Measurements from ENCODE around the gene CERK. TPM values are rescaled to one million over a fixed set of nuclear protein-coding genes. Genes with fewer than 3 reads are reported as not detected.
"Not testable (repeated sequence)": the region's sequence is repeated elsewhere in the genome, so short reads cannot be mapped to it uniquely, and the experiment has no call there.

The CERK gene
- total RNA-seq, 1 experiment from 2014 or later = 61.6 TPM

DNA sequence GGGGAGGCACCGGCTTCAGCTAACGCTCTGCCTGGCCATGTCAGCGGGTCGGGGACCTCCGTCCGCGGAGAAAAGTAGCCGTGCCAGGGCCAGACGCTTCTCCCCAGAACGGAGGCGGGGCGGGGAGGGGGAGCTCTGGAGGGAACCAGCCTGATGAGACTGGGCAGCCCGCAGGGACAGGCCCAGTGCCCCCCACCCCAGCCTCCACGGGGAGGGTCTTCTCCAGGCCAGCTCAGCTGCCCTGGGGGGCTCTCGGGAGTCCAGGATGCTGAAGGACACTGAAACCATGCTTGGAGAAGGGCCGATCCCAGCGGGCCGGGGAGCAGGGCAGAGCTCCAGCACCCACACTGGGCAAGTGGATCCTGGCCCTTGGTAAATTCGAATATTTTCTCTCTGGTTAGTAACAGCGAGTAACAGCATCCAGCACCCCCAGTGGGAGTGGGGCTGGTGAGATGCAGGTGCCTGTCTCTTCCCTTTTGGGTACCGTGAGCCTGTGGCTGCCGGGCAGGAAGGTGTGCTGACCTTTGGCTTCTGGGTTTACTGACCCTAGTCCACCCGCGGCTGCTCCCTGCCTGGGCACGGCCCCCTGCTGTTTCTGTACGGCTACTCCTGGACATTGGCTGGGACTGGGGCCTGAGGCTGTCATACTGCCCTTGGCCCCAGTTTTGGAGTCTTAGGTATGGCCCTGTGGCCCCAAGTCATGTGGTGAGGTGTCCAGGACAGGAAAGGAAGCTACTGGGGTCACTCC, 82.0 kb downstream of the CERK start:
- Histone ChIP-seq H3K27me3 (replicated peaks) (no peaks in the 10 kb centered on the region), H3K27ac (no peak overlapping the region), H3K4me1 (replicated peaks) (peaks cover 13% of the 10 kb centered on the region), H3K9me3 (replicated peaks) (no peaks in the 10 kb centered on the region), H3K4me3 (no peak overlapping the region), H3K36me3 (no peaks in the 10 kb centered on the region)
- DNase-seq (ENCODE audit: low read depth in 1 of 2, low spot score in 2 of 2) = no peak

DNA sequence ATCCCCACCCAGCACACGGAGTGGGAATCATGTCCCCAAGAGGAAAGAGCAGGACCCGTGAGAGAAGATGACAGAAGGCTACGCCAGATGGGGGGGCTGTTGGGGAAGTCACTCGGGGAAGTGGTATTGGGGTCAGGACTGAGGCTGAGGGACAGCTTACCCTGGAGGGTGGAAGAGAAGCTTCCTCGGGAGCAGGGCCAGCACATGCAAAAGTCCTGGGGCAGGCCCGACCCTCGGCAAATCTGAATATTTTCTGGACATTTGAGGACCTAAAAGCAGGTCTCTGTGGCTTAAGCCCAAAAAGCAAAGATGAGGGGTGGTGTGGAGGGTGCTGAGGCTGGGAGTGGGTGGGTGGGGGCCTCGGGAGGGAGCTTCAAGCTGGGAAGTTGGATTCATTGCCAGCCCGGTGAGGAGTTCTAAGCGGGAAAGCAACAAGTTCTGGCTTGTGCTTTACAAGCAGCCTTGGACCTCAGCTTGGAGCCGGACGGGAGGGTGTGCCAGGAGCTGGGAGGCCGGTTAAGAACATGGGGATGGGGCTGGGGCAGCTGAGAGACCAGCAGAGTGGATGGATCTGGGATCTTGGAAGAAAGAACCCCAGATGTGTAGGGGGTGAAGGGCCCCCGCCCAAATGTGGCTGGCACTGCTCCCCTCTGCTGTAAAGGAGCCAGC, 83.0 kb downstream of the CERK start:
- H3K4me1 ChIP-seq (replicated peaks) = peaks cover 13% of the 10 kb centered on the region
- H3K36me3 ChIP-seq = no peaks in the 10 kb centered on the region
- H3K27ac ChIP-seq = no peak overlapping the region
- H3K27me3 ChIP-seq (replicated peaks) = no peaks in the 10 kb centered on the region
- no peaks in the 10 kb centered on the region for H3K9me3 ChIP-seq (replicated peaks)
- no peak overlapping the region for H3K4me3 ChIP-seq
- no peak for DNase-seq (ENCODE audit: low read depth in 1 of 2, low spot score in 2 of 2)

DNA sequence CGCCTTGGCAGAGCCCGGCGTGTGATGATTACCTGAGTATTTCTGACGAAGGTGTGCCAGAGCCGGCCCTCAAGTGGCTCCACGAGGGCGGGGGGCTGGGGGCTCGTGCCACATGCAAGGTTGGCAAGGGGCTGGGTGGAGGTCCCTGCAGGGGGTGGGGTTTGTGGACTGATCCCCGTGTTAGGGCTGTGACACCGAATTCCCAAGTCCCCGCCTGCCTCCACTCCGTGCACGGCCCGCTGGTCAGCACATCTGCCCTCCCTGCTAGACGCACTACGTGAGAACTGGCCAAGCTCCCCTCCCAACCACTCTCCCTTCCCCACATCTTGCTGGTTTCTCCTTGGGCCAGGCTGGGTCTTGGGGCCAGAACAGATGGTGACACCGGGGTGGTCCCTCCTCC, 83.6 kb downstream of the CERK start:
- Histone ChIP-seq H3K9me3 (replicated peaks) (no peaks in the 10 kb centered on the region), H3K4me1 (replicated peaks) (peaks cover 13% of the 10 kb centered on the region), H3K27me3 (replicated peaks) (no peaks in the 10 kb centered on the region)

DNA sequence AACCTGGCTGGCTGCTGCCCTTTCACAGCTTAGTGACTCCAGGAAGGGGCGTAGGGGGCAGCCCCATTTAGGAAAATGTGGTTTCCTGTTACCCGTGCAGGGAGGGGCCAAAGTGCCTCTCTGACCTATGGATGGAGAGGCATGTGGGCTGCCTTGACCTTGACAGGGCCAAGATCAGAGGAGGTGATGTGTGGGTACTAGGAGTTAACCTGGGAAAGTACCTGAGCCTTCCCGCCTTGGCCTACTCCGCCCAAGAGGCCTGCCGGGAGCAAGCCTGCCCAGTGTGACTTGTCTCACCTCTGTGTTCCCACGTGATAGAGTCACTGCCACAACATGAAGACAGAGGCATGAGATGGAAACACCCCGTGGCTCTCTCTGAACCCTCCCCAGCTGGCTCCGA, 84.5 kb downstream of the CERK start:
- Histone ChIP-seq H3K27me3 (replicated peaks) (no peaks in the 10 kb centered on the region), H3K4me1 (replicated peaks) (peaks cover 13% of the 10 kb centered on the region), H3K4me3 (no peak overlapping the region), H3K36me3 (no peaks in the 10 kb centered on the region), H3K27ac (no peak overlapping the region), H3K9me3 (replicated peaks) (no peaks in the 10 kb centered on the region)
- DNase-seq (ENCODE audit: low read depth in 1 of 2, low spot score in 2 of 2) = no peak

More for the DNA sequence above, 83.6 kb downstream of the CERK start:
- DNase-seq (ENCODE audit: low read depth in 1 of 2, low spot score in 2 of 2) = no peak
- no peak overlapping the region for H3K4me3 ChIP-seq
- no peak overlapping the region for H3K27ac ChIP-seq
- no peaks in the 10 kb centered on the region for H3K36me3 ChIP-seq

DNA sequence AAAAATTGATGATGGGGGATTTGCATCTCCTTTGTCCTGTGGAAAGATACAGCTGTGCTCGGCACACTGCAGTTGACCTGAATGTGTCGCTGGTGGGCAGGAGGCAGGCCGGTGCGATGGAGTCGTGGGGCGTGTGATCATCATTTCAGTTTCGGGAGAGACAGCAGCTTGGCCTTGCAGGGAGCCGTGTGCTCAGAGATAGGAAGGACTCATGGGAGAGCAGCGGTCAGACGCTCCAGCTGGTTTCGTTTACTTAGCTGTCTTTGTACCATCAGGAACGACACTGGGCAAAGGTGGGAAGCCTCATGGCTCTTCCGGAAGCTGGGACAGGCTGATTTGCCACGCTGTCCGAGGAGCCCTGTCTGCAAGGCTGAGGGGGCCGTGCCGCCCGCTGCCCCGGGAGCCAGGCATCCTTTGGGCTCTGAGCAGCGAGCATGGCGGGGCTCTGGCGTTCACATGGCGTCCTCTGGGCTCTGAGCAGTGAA, 85.2 kb downstream of the CERK start:
- Histone ChIP-seq H3K36me3 (no peaks in the 10 kb centered on the region), H3K27me3 (replicated peaks) (no peaks in the 10 kb centered on the region), H3K4me1 (replicated peaks) (peaks cover 13% of the 10 kb centered on the region), H3K9me3 (replicated peaks) (no peaks in the 10 kb centered on the region), H3K27ac (no peak overlapping the region), H3K4me3 (no peak overlapping the region)
- no peak for DNase-seq (ENCODE audit: low read depth in 1 of 2, low spot score in 2 of 2)

DNA sequence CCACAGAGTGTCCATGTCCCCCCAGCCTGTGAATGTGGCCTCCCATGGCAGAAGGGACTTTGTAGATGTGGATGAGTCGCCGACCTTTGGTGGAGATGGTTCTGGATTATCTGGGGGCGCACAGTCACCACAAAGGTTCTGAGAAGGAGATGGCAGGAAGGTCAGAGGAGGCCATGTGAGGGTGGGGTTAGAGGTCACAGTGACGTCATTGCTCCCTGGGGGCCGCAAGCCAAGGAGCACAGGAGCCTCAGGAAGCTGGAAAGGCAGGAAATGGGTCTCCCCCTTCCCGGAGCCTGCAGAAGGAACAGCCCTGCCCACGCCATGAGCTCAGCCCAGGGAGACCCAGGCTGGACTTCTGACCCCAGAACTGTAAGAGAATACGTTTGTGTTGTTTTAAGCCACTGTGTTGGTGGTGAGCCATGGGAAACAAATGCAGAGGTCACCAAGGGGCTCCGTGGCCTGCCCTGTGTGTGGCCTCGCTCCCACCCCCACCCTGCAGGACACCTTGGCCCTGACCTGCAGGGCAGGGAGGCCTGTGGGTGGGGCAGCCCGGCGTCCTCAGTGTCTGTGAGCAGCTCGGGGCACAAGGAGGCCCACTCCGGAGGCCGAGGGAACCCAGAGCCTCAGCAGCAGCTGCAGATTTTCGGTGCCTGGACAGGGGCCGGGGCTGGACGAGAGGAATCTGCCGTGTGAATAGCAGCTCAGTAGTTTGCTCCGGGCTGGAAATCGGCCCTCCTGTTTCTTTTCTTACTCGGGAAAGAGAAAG, 85.8 kb downstream of the CERK start:
- DNase-seq (ENCODE audit: low read depth in 1 of 2, low spot score in 2 of 2) = peak in 1 of 2 experiments; percentile 19
- Histone ChIP-seq H3K4me1 (replicated peaks) (peaks cover 13% of the 10 kb centered on the region), H3K4me3 (no peak overlapping the region), H3K9me3 (replicated peaks) (no peaks in the 10 kb centered on the region), H3K27ac (no peak overlapping the region), H3K36me3 (no peaks in the 10 kb centered on the region), H3K27me3 (replicated peaks) (no peaks in the 10 kb centered on the region)

DNA sequence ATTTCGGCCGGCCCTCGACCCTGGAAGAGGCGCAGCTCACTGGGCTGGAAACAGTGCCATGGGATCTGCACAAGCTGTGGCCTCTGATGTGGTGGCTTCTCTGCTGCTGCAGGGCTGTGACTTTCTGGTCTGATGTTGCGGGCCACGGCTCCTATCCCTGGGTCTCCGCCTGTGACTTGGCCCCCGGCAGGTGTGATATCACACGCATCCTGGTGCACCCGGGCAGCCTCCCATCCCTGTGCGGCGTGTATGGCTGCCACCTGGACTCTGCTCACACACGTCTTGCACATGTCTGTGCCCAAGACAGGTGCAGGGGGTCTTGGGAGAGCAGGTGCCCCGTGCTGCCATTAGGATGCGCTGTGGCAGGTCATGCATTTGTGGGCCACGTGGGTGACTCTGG, 86.7 kb downstream of the CERK start:
- no peak for DNase-seq (ENCODE audit: low read depth in 1 of 2, low spot score in 2 of 2)
- Histone ChIP-seq H3K4me1 (replicated peaks) (peaks cover 13% of the 10 kb centered on the region), H3K27ac (no peak overlapping the region), H3K27me3 (replicated peaks) (no peaks in the 10 kb centered on the region), H3K36me3 (no peaks in the 10 kb centered on the region), H3K9me3 (replicated peaks) (no peaks in the 10 kb centered on the region), H3K4me3 (no peak overlapping the region)

DNA sequence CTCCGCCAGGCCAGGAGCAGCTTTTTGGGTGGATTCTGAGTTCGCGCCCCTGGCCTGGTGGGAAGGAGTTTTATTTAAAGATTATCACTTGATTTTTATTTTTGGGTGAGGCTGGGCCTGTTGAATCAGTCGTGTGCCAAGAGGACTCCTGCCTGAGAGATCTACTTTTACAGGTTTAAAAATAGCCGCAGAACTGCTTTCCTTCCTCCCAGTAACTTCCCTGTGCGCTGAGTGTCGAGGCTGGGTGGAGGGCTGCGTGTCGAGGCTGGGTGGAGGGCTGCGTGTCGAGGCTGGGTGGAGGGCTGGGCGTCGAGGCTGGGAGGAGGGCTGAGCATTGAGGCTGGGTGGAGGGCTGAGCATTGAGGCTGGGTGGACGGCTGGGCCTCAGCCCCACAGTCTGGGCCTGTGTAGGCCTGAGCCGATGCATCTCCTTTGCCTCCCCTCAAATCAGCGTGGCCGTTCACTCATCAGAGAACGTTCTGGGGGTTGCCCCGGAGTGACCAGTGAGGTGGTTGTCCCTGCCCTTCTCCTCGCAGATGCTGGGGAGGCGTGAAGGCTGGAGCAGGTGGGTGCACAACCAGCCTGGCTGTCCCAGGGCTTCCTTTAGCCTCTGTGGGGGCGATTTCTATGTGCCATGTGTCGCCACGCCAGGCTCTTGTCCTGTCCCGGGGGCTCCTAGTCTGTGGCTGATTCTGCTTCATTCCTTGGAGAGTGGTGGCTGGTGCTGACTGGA, 87.8 kb downstream of the CERK start:
- Histone ChIP-seq H3K27me3 (replicated peaks) (no peaks in the 10 kb centered on the region), H3K36me3 (no peaks in the 10 kb centered on the region), H3K4me3 (no peak overlapping the region), H3K4me1 (replicated peaks) (peaks cover 13% of the 10 kb centered on the region), H3K27ac (no peak overlapping the region), H3K9me3 (replicated peaks) (no peaks in the 10 kb centered on the region)
- DNase-seq (ENCODE audit: low read depth in 1 of 2, low spot score in 2 of 2) = no peak

DNA sequence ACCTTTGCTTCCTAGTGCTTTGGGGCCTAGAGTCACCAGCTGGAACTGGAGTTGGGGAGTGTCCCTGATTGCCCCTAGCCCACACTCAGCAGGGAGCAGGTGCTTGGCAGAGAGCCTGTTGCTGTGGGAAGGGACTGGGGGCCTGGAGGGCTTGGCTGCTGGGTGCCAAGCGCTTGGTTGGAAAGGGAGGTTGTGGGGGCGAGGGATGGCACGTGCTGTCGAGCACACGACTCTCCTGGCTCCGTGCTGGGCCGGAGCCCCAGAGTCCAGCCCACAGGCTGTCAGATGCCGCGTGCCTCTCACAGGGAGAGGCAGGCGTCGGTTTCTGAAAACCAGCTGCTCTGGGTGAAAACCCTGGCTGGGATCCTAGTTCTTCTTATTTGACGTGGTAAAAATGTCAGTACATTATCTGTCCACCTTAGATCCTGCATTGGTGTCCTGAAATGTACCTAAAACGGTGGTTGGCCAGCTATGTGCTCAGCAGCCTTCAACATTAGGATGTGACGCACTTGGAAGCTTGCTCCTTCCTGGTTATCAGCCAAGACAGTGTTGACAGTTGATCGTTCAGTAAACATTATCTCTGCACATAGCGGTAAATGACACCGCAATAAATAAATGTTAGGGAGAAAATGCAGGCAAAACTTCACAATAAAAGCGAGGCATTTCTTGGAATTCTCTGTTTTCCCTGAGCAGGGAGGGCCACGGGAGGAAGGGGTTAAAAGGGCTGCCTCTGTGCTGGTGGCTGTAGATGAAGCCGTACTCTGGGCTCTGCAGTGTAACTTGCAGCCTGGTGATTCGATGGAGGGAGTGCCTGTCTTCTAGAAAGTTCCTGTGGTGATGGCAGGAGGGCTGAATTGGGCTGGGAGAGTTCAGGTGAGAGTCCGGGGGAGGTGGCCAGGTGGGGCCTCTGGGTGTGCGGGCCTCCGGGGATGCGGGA, 88.6 kb downstream of the CERK start:
- H3K4me3 ChIP-seq = no peak overlapping the region
- no peaks in the 10 kb centered on the region for H3K27me3 ChIP-seq (replicated peaks)
- H3K36me3 ChIP-seq = no peaks in the 10 kb centered on the region
- H3K9me3 ChIP-seq (replicated peaks) = no peaks in the 10 kb centered on the region
- H3K27ac ChIP-seq = no peak overlapping the region
- DNase-seq (ENCODE audit: low read depth in 1 of 2, low spot score in 2 of 2) = no peak
- peaks cover 13% of the 10 kb centered on the region for H3K4me1 ChIP-seq (replicated peaks)

DNA sequence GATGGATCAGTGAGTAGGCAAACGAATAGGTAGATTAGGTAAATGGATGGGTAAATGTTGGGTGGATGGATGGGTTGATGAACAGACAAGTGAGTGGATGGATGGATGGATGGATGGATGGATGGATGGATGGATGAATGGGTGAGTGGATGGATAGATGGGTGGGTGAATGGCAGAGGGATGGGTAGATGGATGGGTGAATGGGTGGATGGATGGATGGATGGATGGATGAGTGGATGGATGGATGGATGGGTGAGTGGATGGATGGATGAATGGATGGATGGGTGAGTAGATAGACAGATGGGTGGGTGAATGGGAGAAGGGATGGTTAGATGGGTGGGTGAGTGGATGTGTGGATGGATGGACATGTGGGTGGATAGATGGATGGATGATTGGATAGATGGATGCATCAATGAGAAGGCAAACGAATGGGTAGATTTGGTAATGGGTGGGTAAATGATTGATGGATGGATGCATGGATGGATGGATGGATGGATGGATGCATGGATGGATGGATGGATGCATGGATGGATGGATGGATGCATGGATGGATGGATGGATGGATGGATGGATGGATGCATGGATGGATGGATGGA, 89.7 kb downstream of the CERK start:
- DNase-seq (ENCODE audit: low read depth in 1 of 2, low spot score in 2 of 2); H3K27me3 ChIP-seq (replicated peaks); H3K4me3 ChIP-seq; H3K9me3 ChIP-seq (replicated peaks); H3K27ac ChIP-seq; H3K36me3 ChIP-seq: not testable (repeated sequence)
- H3K4me1 ChIP-seq (replicated peaks) = peaks cover 13% of the 10 kb centered on the region

DNA sequence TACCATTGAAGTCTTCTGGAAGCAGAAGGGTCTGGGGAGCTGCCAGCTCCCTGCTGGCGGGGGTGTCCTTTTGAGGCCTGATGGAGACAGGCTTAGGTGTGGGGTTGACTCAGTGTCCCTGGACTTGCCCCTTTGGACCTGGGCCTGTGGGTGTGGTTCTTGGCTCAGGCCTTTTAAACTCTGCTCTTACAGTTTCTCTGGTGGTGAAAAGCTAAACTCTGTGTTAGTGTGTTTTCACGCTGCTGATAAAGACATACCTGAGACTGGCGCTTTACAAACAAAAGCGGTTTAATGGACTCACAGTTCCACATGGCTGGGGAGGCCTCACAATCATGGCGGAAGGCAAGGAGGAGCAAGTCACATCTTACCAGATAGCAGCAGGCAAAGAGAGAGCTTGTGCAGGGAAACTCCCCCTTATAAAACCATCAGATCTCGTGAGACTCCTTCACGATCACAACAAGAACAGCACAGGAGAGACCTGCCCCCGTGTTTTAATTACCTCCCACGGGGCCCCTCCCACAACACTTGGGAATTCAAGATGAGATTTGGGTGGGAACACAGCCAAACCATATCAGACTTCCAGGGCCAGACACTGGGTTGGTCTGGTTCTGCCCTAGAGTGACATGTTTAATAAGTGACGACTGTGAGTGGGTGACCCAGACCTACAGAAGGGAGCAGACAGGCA, 91.4 kb downstream of the CERK start:
- Histone ChIP-seq H3K27ac (no peak overlapping the region), H3K27me3 (replicated peaks) (no peaks in the 10 kb centered on the region), H3K4me3 (no peak overlapping the region), H3K36me3 (no peaks in the 10 kb centered on the region), H3K4me1 (replicated peaks) (no peaks in the 10 kb centered on the region; the same call in 1 of the 2 replicates), H3K9me3 (replicated peaks) (no peaks in the 10 kb centered on the region)
- no peak for DNase-seq (ENCODE audit: low read depth in 1 of 2, low spot score in 2 of 2)

DNA sequence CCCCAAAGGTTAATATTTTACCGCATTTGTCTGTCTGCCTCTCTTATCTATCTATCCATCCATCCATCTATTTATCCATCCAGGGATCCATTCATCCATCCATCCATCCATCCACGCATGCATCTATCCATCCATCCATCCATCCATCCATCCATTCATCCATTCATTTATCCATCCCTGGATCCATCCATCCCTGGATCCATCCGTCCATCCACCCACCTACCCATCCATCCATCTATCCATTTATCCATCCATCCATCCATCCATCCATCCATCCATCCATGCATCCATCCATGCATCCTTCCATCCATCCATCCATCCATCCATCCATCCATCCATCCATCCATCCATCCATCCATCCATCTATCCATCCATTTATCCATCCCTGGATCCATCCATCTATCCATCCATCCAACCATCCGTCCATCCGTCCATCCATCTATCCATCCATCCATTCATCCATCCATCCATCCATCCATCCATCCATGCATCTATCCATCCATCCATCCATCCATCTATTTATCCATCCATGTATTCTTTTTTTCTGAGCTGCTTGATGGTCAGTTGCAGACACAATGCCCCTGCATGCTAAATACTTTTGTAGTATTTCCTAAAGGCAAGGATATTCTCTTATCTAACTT, 95.1 kb downstream of the CERK start:
- DNase-seq (ENCODE audit: low read depth in 1 of 2, low spot score in 2 of 2); H3K4me3 ChIP-seq; H3K27ac ChIP-seq; H3K27me3 ChIP-seq (replicated peaks); H3K36me3 ChIP-seq; H3K9me3 ChIP-seq (replicated peaks); H3K4me1 ChIP-seq (replicated peaks): not testable (repeated sequence)
